ENCODE data around the gene ABI3BP. TPM values are rescaled to one million over a fixed set of nuclear protein-coding genes. Genes with fewer than 3 reads are reported as not detected.

ABI3BP gene
- total RNA-seq, 1 donor from 2014 or later, result 1.1 TPM

- peaks cover 3% of the 10 kb centered on the region for H3K27me3 Mint-ChIP-seq (ENCODE audit: low read depth, unreplicated experiment)
- Histone ChIP-seq H2AFZ (ENCODE audit: low read depth, low read length) (no peak overlapping the region), H3K9ac (ENCODE audit: low read length) (no peak overlapping the region), H3K9me3 (ENCODE audit: insufficient read depth, low read depth, low read length) (no peaks in the 10 kb centered on the region), H4K20me1 (ENCODE audit: insufficient read depth, low read length) (no peaks in the 10 kb centered on the region), H3K27me3 (ENCODE audit: insufficient read depth, low read length) (no peaks in the 10 kb centered on the region), H3K4me1 (ENCODE audit: insufficient read depth, low read length) (no peaks in the 10 kb centered on the region), H3K4me3 (ENCODE audit: insufficient read depth, low read depth, low read length) (no peak overlapping the region), H3K79me2 (ENCODE audit: insufficient read depth, low read length) (no peaks in the 10 kb centered on the region), H3K27ac (ENCODE audit: low read depth, low read length) (no peak overlapping the region), H3K36me3 (ENCODE audit: insufficient read depth, low read length) (no peaks in the 10 kb centered on the region), H3K4me2 (ENCODE audit: low read length) (no peak overlapping the region)
- TF ChIP-seq, protein P1, sequence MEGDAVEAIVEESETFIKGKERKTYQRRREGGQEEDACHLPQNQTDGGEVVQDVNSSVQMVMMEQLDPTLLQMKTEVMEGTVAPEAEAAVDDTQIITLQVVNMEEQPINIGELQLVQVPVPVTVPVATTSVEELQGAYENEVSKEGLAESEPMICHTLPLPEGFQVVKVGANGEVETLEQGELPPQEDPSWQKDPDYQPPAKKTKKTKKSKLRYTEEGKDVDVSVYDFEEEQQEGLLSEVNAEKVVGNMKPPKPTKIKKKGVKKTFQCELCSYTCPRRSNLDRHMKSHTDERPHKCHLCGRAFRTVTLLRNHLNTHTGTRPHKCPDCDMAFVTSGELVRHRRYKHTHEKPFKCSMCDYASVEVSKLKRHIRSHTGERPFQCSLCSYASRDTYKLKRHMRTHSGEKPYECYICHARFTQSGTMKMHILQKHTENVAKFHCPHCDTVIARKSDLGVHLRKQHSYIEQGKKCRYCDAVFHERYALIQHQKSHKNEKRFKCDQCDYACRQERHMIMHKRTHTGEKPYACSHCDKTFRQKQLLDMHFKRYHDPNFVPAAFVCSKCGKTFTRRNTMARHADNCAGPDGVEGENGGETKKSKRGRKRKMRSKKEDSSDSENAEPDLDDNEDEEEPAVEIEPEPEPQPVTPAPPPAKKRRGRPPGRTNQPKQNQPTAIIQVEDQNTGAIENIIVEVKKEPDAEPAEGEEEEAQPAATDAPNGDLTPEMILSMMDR (IDR thresholded peaks at IDR 0.05; ENCODE audit: insufficient read depth, low read depth, low read length), result no peak
- no peak for TF ChIP-seq EZH2 (IDR thresholded peaks at IDR 0.05; ENCODE audit: insufficient read depth, low read length)
- no peak for DNase-seq (ENCODE audit: low read depth)
- no peak overlapping the region for H3K4me3 Mint-ChIP-seq (ENCODE audit: unreplicated experiment)
- no peak overlapping the region for H3K27ac Mint-ChIP-seq (ENCODE audit: unreplicated experiment)
- H3K9me3 Mint-ChIP-seq (ENCODE audit: unreplicated experiment), result no peaks in the 10 kb centered on the region
- peaks cover 9% of the 10 kb centered on the region for H3K4me1 Mint-ChIP-seq (ENCODE audit: low read depth, unreplicated experiment)
- no peaks in the 10 kb centered on the region for H3K36me3 Mint-ChIP-seq (ENCODE audit: low read depth, unreplicated experiment)
- FAIRE-seq, result no peak
These were observed 17.5 kb downstream of the ABI3BP start for GRCh38 chr3:100975714-100976113.

DNA sequence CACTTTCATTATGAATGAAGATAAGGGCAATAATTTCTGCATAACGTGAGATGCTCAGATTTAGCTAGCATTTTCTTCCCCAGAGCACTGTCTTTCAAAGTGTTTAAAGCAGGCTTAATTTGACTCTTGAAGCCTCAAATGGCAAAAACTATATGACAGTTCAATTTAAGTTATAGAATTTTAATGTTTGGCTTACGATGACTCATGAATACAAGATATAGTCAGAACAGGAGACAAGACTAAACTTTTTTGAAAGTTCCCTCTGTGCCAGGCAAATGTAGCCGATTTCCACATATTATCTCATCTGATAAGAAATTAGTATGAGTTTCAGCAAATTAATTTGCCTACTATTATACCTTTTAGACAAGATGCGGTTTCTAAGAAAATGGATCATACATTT, 19.6 kb downstream of the ABI3BP start:
- no peak overlapping the region for H3K9ac ChIP-seq (ENCODE audit: low read length)
- H3K27ac ChIP-seq (ENCODE audit: low read depth, low read length), result no peak overlapping the region
- no peaks in the 10 kb centered on the region for H3K27me3 ChIP-seq (ENCODE audit: insufficient read depth, low read length)
- H3K4me1 Mint-ChIP-seq (ENCODE audit: low read depth, unreplicated experiment), result peaks cover 5% of the 10 kb centered on the region
- TF ChIP-seq, protein P1 (IDR thresholded peaks at IDR 0.05; ENCODE audit: insufficient read depth, low read depth, low read length), result no peak
- no peak for TF ChIP-seq EZH2 (IDR thresholded peaks at IDR 0.05; ENCODE audit: insufficient read depth, low read length)
- H3K36me3 Mint-ChIP-seq (ENCODE audit: low read depth, unreplicated experiment), result no peaks in the 10 kb centered on the region
- H3K79me2 ChIP-seq (ENCODE audit: insufficient read depth, low read length), result no peaks in the 10 kb centered on the region
- no peak for DNase-seq (ENCODE audit: low read depth)
- H3K27me3 Mint-ChIP-seq (ENCODE audit: low read depth, unreplicated experiment), result no peaks in the 10 kb centered on the region
- no peaks in the 10 kb centered on the region for H4K20me1 ChIP-seq (ENCODE audit: insufficient read depth, low read length)
- H3K9me3 ChIP-seq (ENCODE audit: insufficient read depth, low read depth, low read length), result no peaks in the 10 kb centered on the region
- H3K36me3 ChIP-seq (ENCODE audit: insufficient read depth, low read length), result no peaks in the 10 kb centered on the region
- no peak for FAIRE-seq
- H3K4me2 ChIP-seq (ENCODE audit: low read length), result no peak overlapping the region
- H3K9me3 Mint-ChIP-seq (ENCODE audit: unreplicated experiment), result no peaks in the 10 kb centered on the region
- H3K4me3 Mint-ChIP-seq (ENCODE audit: unreplicated experiment), result no peak overlapping the region
- H2AFZ ChIP-seq (ENCODE audit: low read depth, low read length), result no peak overlapping the region
- H3K4me3 ChIP-seq (ENCODE audit: insufficient read depth, low read depth, low read length), result no peak overlapping the region
- H3K27ac Mint-ChIP-seq (ENCODE audit: unreplicated experiment), result no peak overlapping the region
- H3K4me1 ChIP-seq (ENCODE audit: insufficient read depth, low read length), result no peaks in the 10 kb centered on the region

GRCh38 chr3:100972867-100973266, 20.4 kb downstream of the ABI3BP start:
- TF ChIP-seq, protein P1 (IDR thresholded peaks at IDR 0.05; ENCODE audit: insufficient read depth, low read depth, low read length), result no peak
- no peak for TF ChIP-seq EZH2 (IDR thresholded peaks at IDR 0.05; ENCODE audit: insufficient read depth, low read length)
- H2AFZ ChIP-seq (ENCODE audit: low read depth, low read length), result no peak overlapping the region

More at GRCh38 chr3:100972867-100973266, 20.4 kb downstream of the ABI3BP start:
- Histone ChIP-seq H3K36me3 (ENCODE audit: insufficient read depth, low read length) (no peaks in the 10 kb centered on the region), H3K9ac (ENCODE audit: low read length) (no peak overlapping the region), H3K27me3 (ENCODE audit: insufficient read depth, low read length) (no peaks in the 10 kb centered on the region), H3K9me3 (ENCODE audit: insufficient read depth, low read depth, low read length) (no peaks in the 10 kb centered on the region), H3K79me2 (ENCODE audit: insufficient read depth, low read length) (no peaks in the 10 kb centered on the region), H3K4me3 (ENCODE audit: insufficient read depth, low read depth, low read length) (no peak overlapping the region), H3K4me2 (ENCODE audit: low read length) (no peak overlapping the region), H3K27ac (ENCODE audit: low read depth, low read length) (no peak overlapping the region), H3K4me1 (ENCODE audit: insufficient read depth, low read length) (no peaks in the 10 kb centered on the region), H4K20me1 (ENCODE audit: insufficient read depth, low read length) (no peaks in the 10 kb centered on the region)
- peaks cover 3% of the 10 kb centered on the region for H3K4me1 Mint-ChIP-seq (ENCODE audit: low read depth, unreplicated experiment)
- H3K4me3 Mint-ChIP-seq (ENCODE audit: unreplicated experiment), result no peak overlapping the region
- FAIRE-seq (peak; percentile 72), DNase-seq (ENCODE audit: low read depth) (peak; percentile 8)
- H3K36me3 Mint-ChIP-seq (ENCODE audit: low read depth, unreplicated experiment), result no peaks in the 10 kb centered on the region
- no peaks in the 10 kb centered on the region for H3K27me3 Mint-ChIP-seq (ENCODE audit: low read depth, unreplicated experiment)
- H3K9me3 Mint-ChIP-seq (ENCODE audit: unreplicated experiment), result no peaks in the 10 kb centered on the region
- no peak overlapping the region for H3K27ac Mint-ChIP-seq (ENCODE audit: unreplicated experiment)

Data from astrocyte (in vitro differentiated cells and primary cell).